ENCODE measurements around the gene PPP2R5C.

PPP2R5C gene

GRCh38 chr14:101912841-101913240, 151.3 kb downstream of the PPP2R5C start (continued):
- no peak for TF ChIP-seq POU6F1 (CRISPR knock-in tag; IDR thresholded peaks at IDR 0.05; ENCODE audit: borderline replicate concordance, low read depth)
- no peak for TF ChIP-seq ZNF8 (CRISPR knock-in tag; IDR thresholded peaks at IDR 0.05)
- no peak for TF ChIP-seq TOX (CRISPR knock-in tag; IDR thresholded peaks at IDR 0.05; ENCODE audit: borderline replicate concordance)
- TF ChIP-seq OSR1 (CRISPR knock-in tag; IDR thresholded peaks at IDR 0.05): no peak
- no peak for TF ChIP-seq ZNF70 (CRISPR knock-in tag; IDR thresholded peaks at IDR 0.05)
- TF ChIP-seq ZNF565 (CRISPR knock-in tag; conservative IDR thresholded peaks at IDR 0.05; ENCODE audit: low read depth): no peak
- TF ChIP-seq ZFP3 (CRISPR knock-in tag; IDR thresholded peaks at IDR 0.05): no peak
- no peak for TF ChIP-seq CSRNP3 (CRISPR knock-in tag; IDR thresholded peaks at IDR 0.05)
- TF ChIP-seq ISL1 (CRISPR knock-in tag; IDR thresholded peaks at IDR 0.05): no peak
- TF ChIP-seq TCF4 (CRISPR knock-in tag; IDR thresholded peaks at IDR 0.05; ENCODE audit: borderline replicate concordance): no peak
- no peak for TF ChIP-seq ARNTL (CRISPR knock-in tag; IDR thresholded peaks at IDR 0.05; ENCODE audit: borderline replicate concordance, low read depth)
- TF ChIP-seq SNAI2 (CRISPR knock-in tag; IDR thresholded peaks at IDR 0.05): no peak

- TF ChIP-seq ZFP30 (CRISPR knock-in tag; IDR thresholded peaks at IDR 0.05) (no peak), TCF4 (CRISPR knock-in tag; IDR thresholded peaks at IDR 0.05; ENCODE audit: borderline replicate concordance) (no peak), GLIS3 (CRISPR knock-in tag; IDR thresholded peaks at IDR 0.05) (no peak)
- no peak for ATAC-seq
Observed at GRCh38 chr14:101914083-101914482, 152.6 kb downstream of the PPP2R5C start.

- no peak for TF ChIP-seq ZNF565 (CRISPR knock-in tag; conservative IDR thresholded peaks at IDR 0.05; ENCODE audit: low read depth)
- no peak for TF ChIP-seq CSRNP3 (CRISPR knock-in tag; IDR thresholded peaks at IDR 0.05)
- TF ChIP-seq ZFP30 (CRISPR knock-in tag; IDR thresholded peaks at IDR 0.05): no peak
- ATAC-seq: no peak; the same call in 2 of the 3 replicates
Observed at GRCh38 chr14:101915871-101916815, 154.6 kb downstream of the PPP2R5C start.

- TF ChIP-seq RARB (CRISPR knock-in tag; IDR thresholded peaks at IDR 0.05): no peak
- no peak for TF ChIP-seq ISL1 (CRISPR knock-in tag; IDR thresholded peaks at IDR 0.05)
- TF ChIP-seq ZFP30 (CRISPR knock-in tag; IDR thresholded peaks at IDR 0.05): no peak
- no peak for TF ChIP-seq PATZ1 (CRISPR knock-in tag; IDR thresholded peaks at IDR 0.05; ENCODE audit: borderline replicate concordance)
- TF ChIP-seq POU6F1 (CRISPR knock-in tag; IDR thresholded peaks at IDR 0.05; ENCODE audit: borderline replicate concordance, low read depth): no peak
- TF ChIP-seq ZNF8 (CRISPR knock-in tag; IDR thresholded peaks at IDR 0.05): no peak
- no peak for TF ChIP-seq ZNF565 (CRISPR knock-in tag; conservative IDR thresholded peaks at IDR 0.05; ENCODE audit: low read depth)
- TF ChIP-seq BACH2 (CRISPR knock-in tag; IDR thresholded peaks at IDR 0.05; ENCODE audit: borderline replicate concordance): no peak
- TF ChIP-seq ZC3H10 (CRISPR knock-in tag; IDR thresholded peaks at IDR 0.05): no peak
- TF ChIP-seq CREB5 (CRISPR knock-in tag; IDR thresholded peaks at IDR 0.05; ENCODE audit: low read depth): no peak
- TF ChIP-seq ZNF70 (CRISPR knock-in tag; IDR thresholded peaks at IDR 0.05): no peak
- TF ChIP-seq TCF4 (CRISPR knock-in tag; IDR thresholded peaks at IDR 0.05; ENCODE audit: borderline replicate concordance): no peak
- no peak for TF ChIP-seq TOX (CRISPR knock-in tag; IDR thresholded peaks at IDR 0.05; ENCODE audit: borderline replicate concordance)
- TF ChIP-seq ZFP3 (CRISPR knock-in tag; IDR thresholded peaks at IDR 0.05): no peak
- no peak for TF ChIP-seq GLIS3 (CRISPR knock-in tag; IDR thresholded peaks at IDR 0.05)
- TF ChIP-seq CSDC2 (CRISPR knock-in tag; IDR thresholded peaks at IDR 0.05): no peak
- no peak for TF ChIP-seq PPARA (CRISPR knock-in tag; IDR thresholded peaks at IDR 0.05; ENCODE audit: borderline replicate concordance)
- no peak for TF ChIP-seq ARNTL (CRISPR knock-in tag; IDR thresholded peaks at IDR 0.05; ENCODE audit: borderline replicate concordance, low read depth)
- no peak for TF ChIP-seq ESRRG (CRISPR knock-in tag; IDR thresholded peaks at IDR 0.05)
- no peak; the same call in 1 of the 3 replicates for ATAC-seq
Observed at GRCh38 chr14:101916816-101917412, 155.4 kb downstream of the PPP2R5C start.

All from SK-N-SH treated with all-trans-retinoic acid at 6 μM for 48 hours (cell line).